NB4 (cell line): ENCODE results near the gene CMKLR1.

Source experiments
- DNase-seq: peaks from one replicate; pipeline ENCODE4 v3.0.0; 2010; ENCODE audit warnings: low read depth
- H3K4me3 ChIP-seq: one replicate; pipeline ENCODE4 v1.5.1; 2011; ENCODE audit warnings: mild to moderate bottlenecking, low read depth, low read length, moderate library complexity
- CTCF ChIP-seq: IDR thresholded peaks from one replicate; pipeline ENCODE4 v1.5.1; 2012; ENCODE audit warnings: low read depth, low read length
- MAX ChIP-seq: IDR thresholded peaks from 2 replicates; pipeline ENCODE4 v1.6.1; 2011; ENCODE audit warnings: low read depth, low read length
- MYC ChIP-seq: IDR thresholded peaks from 2 replicates; pipeline ENCODE4 v1.6.1; 2011; ENCODE audit warnings: low read depth, low read length
- POLR2A ChIP-seq: IDR thresholded peaks from 2 replicates; pipeline ENCODE4 v1.6.1; 2011; ENCODE audit warnings: mild to moderate bottlenecking; ENCODE audit not compliant: insufficient read length; ENCODE audit errors: extremely low read depth

Gene CMKLR1

GRCh38 chr12:108361606-108362005 lies 22.5 kb upstream of the CMKLR1 start:
- H3K4me3 ChIP-seq, result no peak overlapping the region
- TF ChIP-seq MYC, result no peak
- DNase-seq, result peak; percentile 76

- peak; percentile 92 for DNase-seq
- H3K4me3 ChIP-seq, result no peak overlapping the region
- TF ChIP-seq CTCF (no peak), MYC (no peak), POLR2A (no peak), MAX (no peak)
These were observed 21.4 kb upstream of the CMKLR1 start for GRCh38 chr12:108360487-108360886.

GRCh38 chr12:108360057-108360456 lies 20.9 kb upstream of the CMKLR1 start:
- DNase-seq, result no peak
- no peak overlapping the region for H3K4me3 ChIP-seq
- TF ChIP-seq MAX (no peak), CTCF (no peak), POLR2A (no peak), MYC (no peak)

- no peak for TF ChIP-seq POLR2A
- no peak for TF ChIP-seq MYC
- TF ChIP-seq CTCF, result no peak
- no peak for TF ChIP-seq MAX
- no peak overlapping the region for H3K4me3 ChIP-seq
- no peak for DNase-seq
These were observed 19.5 kb upstream of the CMKLR1 start for GRCh38 chr12:108358580-108358965.

GRCh38 chr12:108357834-108358579 lies 18.9 kb upstream of the CMKLR1 start:
- TF ChIP-seq MAX (no peak), POLR2A (no peak), CTCF (no peak), MYC (no peak)
- DNase-seq, result peak; percentile 69
- no peak overlapping the region for H3K4me3 ChIP-seq

GRCh38 chr12:108356835-108357806 lies 18.0 kb upstream of the CMKLR1 start:
- no peak for DNase-seq
- H3K4me3 ChIP-seq, result no peak overlapping the region
- no peak for TF ChIP-seq MYC
- no peak for TF ChIP-seq POLR2A
- no peak for TF ChIP-seq MAX
